Fibroblast of mammary gland (primary cell): ENCODE data around the gene LYZL6.
"Not testable (repeated sequence)": the region's sequence is repeated elsewhere in the genome, so short reads cannot be mapped to it uniquely, and the experiment has no call there.

Experiments
- DNase-seq: peaks from one replicate; pipeline ENCODE4 v3.0.0-alpha.2; 2010; ENCODE audit warnings: low read depth
- H3K4me3 ChIP-seq: 2 replicates; pipeline ENCODE4 v1.5.1; 2011; ENCODE audit warnings: low read depth, mild to moderate bottlenecking, low read length, moderate library complexity; ENCODE audit not compliant: control insufficient read depth
- TF ChIP-seq, protein P1 (sequence below): conservative IDR thresholded peaks from 2 replicates; pipeline ENCODE4 v1.5.1; 2011; ENCODE audit warnings: low read depth, low read length, inconsistent platforms; ENCODE audit not compliant: control insufficient read depth, insufficient read depth

Gene LYZL6

DNA sequence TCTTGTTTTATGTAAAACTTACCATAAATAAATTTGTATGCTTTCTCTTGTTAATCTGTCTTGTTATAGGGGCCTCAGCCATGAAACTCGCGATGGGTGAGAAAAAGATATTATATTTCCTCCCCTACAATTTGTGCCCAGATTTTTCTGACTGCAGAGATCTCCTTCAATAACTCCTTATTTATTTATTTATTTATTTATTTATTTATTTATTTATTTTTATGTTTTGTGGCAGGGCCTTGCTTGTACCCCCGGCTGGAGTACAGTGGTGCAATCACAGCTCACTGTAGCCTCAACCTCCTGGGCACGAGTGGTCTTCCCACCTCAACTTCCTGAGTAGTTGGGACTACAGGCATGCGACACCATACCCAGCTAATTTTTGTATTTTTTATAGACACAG is 40.1 kb downstream of the LYZL6 start:
- H3K4me3 ChIP-seq: no peak overlapping the region
- TF ChIP-seq, protein P1, sequence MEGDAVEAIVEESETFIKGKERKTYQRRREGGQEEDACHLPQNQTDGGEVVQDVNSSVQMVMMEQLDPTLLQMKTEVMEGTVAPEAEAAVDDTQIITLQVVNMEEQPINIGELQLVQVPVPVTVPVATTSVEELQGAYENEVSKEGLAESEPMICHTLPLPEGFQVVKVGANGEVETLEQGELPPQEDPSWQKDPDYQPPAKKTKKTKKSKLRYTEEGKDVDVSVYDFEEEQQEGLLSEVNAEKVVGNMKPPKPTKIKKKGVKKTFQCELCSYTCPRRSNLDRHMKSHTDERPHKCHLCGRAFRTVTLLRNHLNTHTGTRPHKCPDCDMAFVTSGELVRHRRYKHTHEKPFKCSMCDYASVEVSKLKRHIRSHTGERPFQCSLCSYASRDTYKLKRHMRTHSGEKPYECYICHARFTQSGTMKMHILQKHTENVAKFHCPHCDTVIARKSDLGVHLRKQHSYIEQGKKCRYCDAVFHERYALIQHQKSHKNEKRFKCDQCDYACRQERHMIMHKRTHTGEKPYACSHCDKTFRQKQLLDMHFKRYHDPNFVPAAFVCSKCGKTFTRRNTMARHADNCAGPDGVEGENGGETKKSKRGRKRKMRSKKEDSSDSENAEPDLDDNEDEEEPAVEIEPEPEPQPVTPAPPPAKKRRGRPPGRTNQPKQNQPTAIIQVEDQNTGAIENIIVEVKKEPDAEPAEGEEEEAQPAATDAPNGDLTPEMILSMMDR: no peak
- no peak for DNase-seq

DNA sequence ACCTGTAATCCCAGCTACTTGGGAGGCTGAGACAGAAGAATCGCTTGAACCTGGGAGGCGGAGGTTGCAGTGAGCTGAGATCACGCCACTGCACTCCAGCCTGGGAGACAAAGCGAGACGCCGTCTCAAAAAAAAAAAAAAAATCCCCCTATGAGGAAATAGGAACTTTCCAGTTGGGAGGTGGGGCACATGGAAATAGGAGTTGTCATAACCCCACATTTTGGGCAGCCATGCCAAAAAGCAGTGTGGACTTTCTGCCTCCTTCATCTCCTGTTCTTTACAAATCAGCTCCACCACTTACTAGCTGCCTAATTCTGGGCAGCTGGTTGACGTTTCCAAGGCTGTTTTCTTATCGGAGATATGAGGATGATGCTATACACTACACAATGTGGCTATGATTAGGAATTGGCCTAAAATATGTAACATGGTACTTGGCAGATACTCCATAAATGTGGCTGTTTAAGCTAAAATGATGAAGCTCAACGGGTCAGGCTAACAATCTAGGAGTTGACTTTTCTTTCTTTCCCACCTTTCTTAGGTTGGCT is 41.8 kb downstream of the LYZL6 start:
- TF ChIP-seq, protein P1: no peak
- DNase-seq: no peak
- H3K4me3 ChIP-seq: no peak overlapping the region

DNA sequence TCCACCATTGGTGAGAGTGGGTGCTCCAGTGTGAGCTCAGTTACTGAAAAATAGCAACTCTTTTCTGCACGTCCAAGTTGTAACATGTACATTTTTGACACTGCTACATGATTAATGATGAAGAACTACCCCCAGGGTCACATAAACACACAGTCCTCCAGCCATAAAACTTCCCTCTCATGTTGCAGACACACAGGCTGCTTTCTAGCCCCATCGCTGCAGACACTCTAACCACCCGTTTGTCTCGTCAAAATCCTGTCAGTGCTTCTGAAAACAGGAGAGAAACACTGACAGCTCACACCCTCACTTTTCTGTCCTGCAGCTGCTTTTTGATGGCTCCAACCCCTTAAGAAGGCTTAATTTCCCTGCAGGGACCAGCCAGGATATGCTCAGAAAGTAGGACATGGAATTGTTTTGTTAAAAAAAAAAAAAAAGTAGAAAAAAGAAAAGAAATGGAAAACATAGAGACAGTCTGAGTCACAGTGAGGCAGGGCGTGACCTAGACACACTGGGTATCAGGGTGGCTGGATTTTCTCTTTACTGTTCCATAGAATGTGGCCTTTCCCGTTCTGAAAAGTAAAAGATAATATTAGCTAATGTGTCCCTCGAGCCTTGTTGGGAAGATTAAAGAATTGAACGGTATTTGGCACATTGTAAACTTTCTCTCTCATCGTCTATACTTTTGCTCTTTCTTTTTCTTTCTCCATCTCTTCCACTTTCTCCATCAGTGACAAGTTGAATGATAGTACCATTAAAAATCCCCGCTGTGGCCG is 42.6 kb downstream of the LYZL6 start:
- no peak for DNase-seq
- no peak overlapping the region for H3K4me3 ChIP-seq
- TF ChIP-seq, protein P1: no peak

DNA sequence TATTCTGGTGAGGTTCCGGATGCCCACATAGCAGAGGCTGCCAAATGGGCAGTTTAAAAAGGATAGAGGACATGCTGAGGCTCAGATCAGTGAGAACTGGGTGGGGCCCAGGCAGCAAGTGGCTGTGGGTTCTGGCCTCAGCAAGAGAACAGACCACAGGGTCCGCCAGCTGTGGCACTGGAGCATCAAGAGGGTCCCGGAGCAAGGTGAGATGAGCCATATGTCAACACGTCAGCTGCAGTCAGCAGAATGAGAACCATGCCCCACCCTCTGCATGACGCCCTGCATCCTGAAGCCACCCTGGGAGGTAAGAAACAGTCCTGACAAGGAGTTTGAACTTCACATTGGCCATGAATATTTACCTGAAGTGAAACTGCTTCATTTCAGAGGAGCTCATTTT is 43.2 kb downstream of the LYZL6 start:
- TF ChIP-seq, protein P1: no peak
- H3K4me3 ChIP-seq: no peak overlapping the region
- no peak for DNase-seq

DNA sequence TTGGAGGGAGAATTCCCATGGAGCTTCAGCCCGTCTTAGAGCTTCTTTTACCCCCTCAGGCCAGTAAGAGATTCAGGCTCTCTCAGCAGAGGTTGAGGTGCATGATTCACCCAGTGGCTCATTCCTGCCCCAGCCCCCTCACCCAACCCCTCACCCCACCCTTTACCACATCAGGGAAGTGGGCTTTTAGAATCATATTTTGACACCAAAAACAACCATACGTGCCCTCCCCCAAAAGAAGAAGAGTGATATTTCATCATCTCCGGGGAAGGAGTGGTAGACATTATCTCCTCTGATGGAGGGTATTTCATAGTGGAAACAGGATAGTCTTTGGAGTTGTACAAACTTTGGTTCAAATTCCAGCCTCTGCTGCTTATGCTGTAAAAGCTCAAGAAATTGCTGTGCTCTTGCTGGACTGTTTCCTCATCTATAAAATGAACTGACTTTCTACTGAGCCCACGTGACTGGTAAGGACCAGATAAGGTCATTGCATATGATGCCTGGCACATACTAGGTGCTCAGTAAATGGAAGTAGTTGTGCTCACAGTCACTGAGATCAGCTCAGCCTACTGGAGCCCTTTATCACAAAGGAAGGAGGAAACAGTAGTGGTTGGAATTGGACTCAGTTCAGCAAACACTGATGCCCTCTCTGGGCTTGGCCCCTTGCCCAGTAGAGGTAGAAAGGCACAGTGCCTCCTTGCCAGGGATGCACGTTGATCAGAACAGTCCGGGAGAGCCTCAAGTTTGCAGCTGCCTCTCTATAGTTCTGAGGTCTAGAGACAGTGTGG is 45.0 kb downstream of the LYZL6 start:
- no peak for DNase-seq
- no peak overlapping the region for H3K4me3 ChIP-seq
- TF ChIP-seq, protein P1: no peak

DNA sequence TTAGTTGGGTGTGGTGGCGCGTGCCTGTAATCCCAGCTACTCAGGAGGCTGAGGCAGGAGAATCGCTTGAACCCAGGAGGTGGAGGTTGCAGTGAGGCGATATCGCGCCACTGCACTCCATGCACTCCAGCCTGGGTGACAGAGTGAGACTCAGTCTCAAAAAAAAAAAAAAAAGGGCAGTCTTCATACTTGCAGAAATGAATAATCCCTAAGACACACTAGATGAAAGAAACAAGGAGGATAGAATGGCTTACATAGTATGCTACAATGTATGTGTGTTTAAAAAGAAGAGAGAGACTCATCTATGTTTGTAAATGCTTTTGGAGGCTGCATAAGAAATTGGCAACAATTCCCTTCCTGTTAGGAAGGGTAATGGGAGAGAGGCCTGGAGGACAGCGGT is 45.7 kb downstream of the LYZL6 start:
- not testable (repeated sequence) for H3K4me3 ChIP-seq, DNase-seq
